SU-DHL-6 (cell line): ENCODE results near the gene C19orf67.

ENCODE experiments used
- H2AFZ ChIP-seq: fragments of 200-600 bp; sonication (generic); 2 replicates; pipeline ENCODE4 v1.6.1; 2014; ENCODE audit warnings: low read depth, mild to moderate bottlenecking, moderate library complexity, mixed read lengths, antibody characterized with exemption, low read length; ENCODE audit not compliant: severe bottlenecking
- H3F3A ChIP-seq: fragments of 200-600 bp; shearing (Covaris generic); 2 replicates; pipeline ENCODE4 v1.6.0; 2016; ENCODE audit warnings: antibody characterized with exemption, mild to moderate bottlenecking; ENCODE audit not compliant: insufficient read depth
- H3K27ac ChIP-seq: fragments of 200-600 bp; sonication (generic); 2 replicates; pipeline ENCODE4 v1.5.1; 2016; ENCODE audit warnings: low read depth, mild to moderate bottlenecking, low read length, moderate library complexity, mixed read lengths
- H3K27me3 ChIP-seq: fragments of 200-600 bp; sonication (generic), shearing (Covaris generic); 2 replicates; pipeline ENCODE4 v1.6.0; 2014; ENCODE audit warnings: mild to moderate bottlenecking, low read length
- H3K36me3 ChIP-seq: fragments of 200-600 bp; sonication (generic); 2 replicates; pipeline ENCODE4 v1.6.1; 2014; ENCODE audit warnings: mild to moderate bottlenecking, low read length, mixed read lengths
- H3K4me2 ChIP-seq: fragments of 300-600, 200-600 bp; shearing (Covaris generic), sonication (generic); 2 replicates; pipeline ENCODE4 v1.6.0; 2014; ENCODE audit warnings: low read length, low read depth, mild to moderate bottlenecking; ENCODE audit not compliant: poor library complexity, severe bottlenecking
- H3K4me3 ChIP-seq: fragments of 200-600 bp; sonication (generic); 2 replicates; pipeline ENCODE4 v1.5.1; 2014; ENCODE audit warnings: antibody characterized with exemption, low read length, mild to moderate bottlenecking, mixed read lengths; ENCODE audit not compliant: insufficient read depth, poor library complexity, severe bottlenecking
- H3K79me2 ChIP-seq: fragments of 200-600 bp; sonication (generic); 2 replicates; pipeline ENCODE4 v1.6.1; 2014; ENCODE audit warnings: mild to moderate bottlenecking, low read length, moderate library complexity; ENCODE audit not compliant: insufficient read depth
- H3K9ac ChIP-seq: fragments of 200-600 bp; sonication (generic); 2 replicates; pipeline ENCODE4 v1.7.0; 2014; ENCODE audit warnings: mild to moderate bottlenecking, low read length
- H3K9me2 ChIP-seq: fragments of 200-600 bp; sonication (generic); replicated peaks from 2 replicates; pipeline ENCODE4 v1.6.1; 2014; ENCODE audit warnings: low read length; ENCODE audit not compliant: insufficient read depth
- H3K9me3 ChIP-seq: fragments of 200-600 bp; sonication (generic); 2 replicates; pipeline ENCODE4 v1.6.1; 2014; ENCODE audit warnings: low read length, mixed read lengths; ENCODE audit not compliant: insufficient read depth
- H4K20me1 ChIP-seq: fragments of 200-600 bp; sonication (generic); 2 replicates; pipeline ENCODE4 v1.6.1; 2014; ENCODE audit warnings: low read depth, mild to moderate bottlenecking, antibody characterized with exemption, low read length, moderate library complexity, mixed read lengths
- CTCF ChIP-seq: fragments of 200-600 bp; sonication (generic); IDR thresholded peaks from one replicate; pipeline ENCODE4 v1.5.1; 2017; ENCODE audit warnings: antibody characterized with exemption, mild to moderate bottlenecking, low read length, moderate library complexity; ENCODE audit not compliant: insufficient read depth, poor library complexity, severe bottlenecking
- EZH2phosphoT487 ChIP-seq: fragments of 200-600 bp; sonication (generic), shearing (Covaris generic); conservative IDR thresholded peaks from 2 replicates; pipeline ENCODE4 v1.6.1; 2018; ENCODE audit warnings: mild to moderate bottlenecking, antibody characterized with exemption, low read length, moderate library complexity, mixed read lengths

The C19orf67 gene

DNA sequence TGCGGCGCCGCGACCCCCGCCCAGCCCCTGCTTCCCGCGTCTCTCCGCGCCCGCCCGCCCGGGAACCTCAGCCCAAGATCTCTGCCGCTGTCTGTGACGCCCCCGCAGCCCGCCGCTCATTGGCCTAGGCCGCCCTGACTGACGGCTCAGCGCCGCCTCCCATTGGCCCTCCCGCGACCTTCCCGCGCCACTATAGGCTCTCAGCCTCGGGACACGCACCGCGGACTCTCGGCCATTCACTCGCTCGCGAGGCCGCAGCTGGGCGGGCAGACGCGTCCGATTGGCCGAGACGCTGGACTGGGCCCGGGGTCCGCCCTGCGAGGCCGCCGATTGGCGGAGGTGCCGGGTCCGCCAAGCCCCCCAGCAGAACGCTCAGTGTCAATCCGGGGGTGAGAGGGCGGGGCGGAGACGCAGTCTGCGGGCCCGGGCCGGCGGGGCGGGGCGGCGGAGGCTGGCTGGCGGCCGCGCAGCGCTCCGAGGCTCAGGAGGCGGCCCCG is 32.1 kb upstream of the C19orf67 start, which contains the start of gene PRKACA:
Gene PRKACA (minus strand): TSS at position 95 of the 497 bp plus-strand sequence. CDS start 215 bp downstream, outside the sequence.
- H3K4me3 ChIP-seq = peak within 1 kb of the TSS; percentile 97
- H3K9me2 ChIP-seq = no peaks in the 10 kb centered on the region
- H3K9ac ChIP-seq = peak within 1 kb of the TSS; percentile 83
- H4K20me1 ChIP-seq = 0 out of 2 replicates have a peak, but pooled peaks cover 3% of the 10 kb centered on the region
- no peaks in the 10 kb centered on the region for H3K27me3 ChIP-seq
- H3K27ac ChIP-seq = peak within 1 kb of the TSS; percentile 38
- H3K4me2 ChIP-seq = peak within 1 kb of the TSS; percentile 87
- H3K79me2 ChIP-seq = peaks cover 28% of the 10 kb centered on the region
- TF ChIP-seq EZH2phosphoT487 (no peak), CTCF (no peak)
- no peaks in the 10 kb centered on the region for H3K9me3 ChIP-seq
- H2AFZ ChIP-seq = no peak within 1 kb of the TSS
- H3F3A ChIP-seq = peaks cover 28% of the 10 kb centered on the region
- H3K36me3 ChIP-seq = no peaks in the 10 kb centered on the region

- TF ChIP-seq CTCF (no peak), EZH2phosphoT487 (no peak)
- no peaks in the 10 kb centered on the region for H3K9me2 ChIP-seq
- H3K9ac ChIP-seq = peak overlapping the region; percentile 83
- H3K36me3 ChIP-seq = no peaks in the 10 kb centered on the region
- peaks cover 28% of the 10 kb centered on the region for H3F3A ChIP-seq
- H2AFZ ChIP-seq = no peak overlapping the region
- H3K4me3 ChIP-seq = peak overlapping the region; percentile 97
- H4K20me1 ChIP-seq = 0 out of 2 replicates have a peak, but pooled peaks cover 3% of the 10 kb centered on the region
- no peaks in the 10 kb centered on the region for H3K27me3 ChIP-seq
- no peaks in the 10 kb centered on the region for H3K9me3 ChIP-seq
- no peak overlapping the region for H3K27ac ChIP-seq
- H3K79me2 ChIP-seq = peaks cover 30% of the 10 kb centered on the region
- peak overlapping the region; percentile 87 for H3K4me2 ChIP-seq
Observed at GRCh38 chr19:14116918-14117578, 31.5 kb upstream of the C19orf67 start.

DNA sequence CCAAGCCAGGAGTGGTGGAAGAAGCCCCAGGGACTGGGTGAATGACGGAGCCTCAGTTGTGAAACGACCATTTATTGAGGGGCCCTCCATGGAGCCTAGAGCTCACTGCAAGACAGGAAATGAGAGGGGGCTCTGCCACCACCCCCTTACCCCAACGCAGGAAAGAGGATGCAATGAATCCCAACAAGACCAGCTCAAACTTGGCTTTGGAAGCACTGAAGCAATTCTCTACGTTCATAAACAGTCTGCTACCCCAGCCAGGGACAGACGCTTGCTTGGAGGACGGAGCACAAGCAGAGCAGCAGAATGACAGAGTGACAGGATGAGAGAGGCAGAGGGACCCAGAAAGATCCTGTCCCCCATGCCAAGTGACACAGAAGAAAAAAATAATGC is 30.9 kb upstream of the C19orf67 start:
- Histone ChIP-seq H2AFZ (no peak overlapping the region), H3K9me2 (no peaks in the 10 kb centered on the region), H3K9ac (peak overlapping the region; percentile 83), H4K20me1 (0 out of 2 replicates have a peak, but pooled peaks cover 3% of the 10 kb centered on the region), H3K27me3 (no peaks in the 10 kb centered on the region), H3K4me2 (peak overlapping the region; percentile 87), H3K27ac (no peak overlapping the region), H3K36me3 (no peaks in the 10 kb centered on the region), H3K4me3 (peak overlapping the region; percentile 97), H3F3A (peaks cover 25% of the 10 kb centered on the region), H3K9me3 (no peaks in the 10 kb centered on the region), H3K79me2 (peaks cover 30% of the 10 kb centered on the region)
- TF ChIP-seq EZH2phosphoT487 (no peak), CTCF (no peak)
